Hepatocyte (in vitro differentiated cells): Measurements from ENCODE around the gene PRDM16.

Source experiments
- EZH2 ChIP-seq: fragments of 200-600 bp; sonication (generic); IDR thresholded peaks from 2 replicates; pipeline ENCODE4 v1.6.1; 2016; ENCODE audit warnings: antibody characterized with exemption, mild to moderate bottlenecking, borderline replicate concordance
- EZH2phosphoT487 ChIP-seq: fragments of 200-600 bp; sonication (generic); IDR thresholded peaks from one replicate; pipeline ENCODE4 v1.6.1; 2018; ENCODE audit warnings: antibody characterized with exemption, mild to moderate bottlenecking, low read depth, moderate library complexity; ENCODE audit not compliant: unreplicated experiment, severe bottlenecking
- TF ChIP-seq, protein P1 (sequence below): fragments of 200-600 bp; sonication (generic); IDR thresholded peaks from 2 replicates; pipeline ENCODE4 v1.5.1; 2016; ENCODE audit warnings: antibody characterized with exemption, mild to moderate bottlenecking; ENCODE audit not compliant: poor library complexity

- TF ChIP-seq, protein P1, sequence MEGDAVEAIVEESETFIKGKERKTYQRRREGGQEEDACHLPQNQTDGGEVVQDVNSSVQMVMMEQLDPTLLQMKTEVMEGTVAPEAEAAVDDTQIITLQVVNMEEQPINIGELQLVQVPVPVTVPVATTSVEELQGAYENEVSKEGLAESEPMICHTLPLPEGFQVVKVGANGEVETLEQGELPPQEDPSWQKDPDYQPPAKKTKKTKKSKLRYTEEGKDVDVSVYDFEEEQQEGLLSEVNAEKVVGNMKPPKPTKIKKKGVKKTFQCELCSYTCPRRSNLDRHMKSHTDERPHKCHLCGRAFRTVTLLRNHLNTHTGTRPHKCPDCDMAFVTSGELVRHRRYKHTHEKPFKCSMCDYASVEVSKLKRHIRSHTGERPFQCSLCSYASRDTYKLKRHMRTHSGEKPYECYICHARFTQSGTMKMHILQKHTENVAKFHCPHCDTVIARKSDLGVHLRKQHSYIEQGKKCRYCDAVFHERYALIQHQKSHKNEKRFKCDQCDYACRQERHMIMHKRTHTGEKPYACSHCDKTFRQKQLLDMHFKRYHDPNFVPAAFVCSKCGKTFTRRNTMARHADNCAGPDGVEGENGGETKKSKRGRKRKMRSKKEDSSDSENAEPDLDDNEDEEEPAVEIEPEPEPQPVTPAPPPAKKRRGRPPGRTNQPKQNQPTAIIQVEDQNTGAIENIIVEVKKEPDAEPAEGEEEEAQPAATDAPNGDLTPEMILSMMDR: no peak
- no peak for TF ChIP-seq EZH2phosphoT487
- no peak for TF ChIP-seq EZH2
Measured at GRCh38 chr1:3320246-3321152, 251.5 kb downstream of the PRDM16 start.
